ENCODE data around the gene CNBD2.
A peak's percentile ranks its signal among the peaks of the same experiment; 100 is the strongest.
"Not testable (repeated sequence)": the region's sequence is repeated elsewhere in the genome, so short reads cannot be mapped to it uniquely, and the experiment has no call there.

CNBD2 gene

GRCh38 chr20:35975576-35976373 is 7.4 kb downstream of the CNBD2 start:
- DNase-seq = no peak

GRCh38 chr20:35978041-35978513 is 9.7 kb downstream of the CNBD2 start:
- DNase-seq = no peak

DNA sequence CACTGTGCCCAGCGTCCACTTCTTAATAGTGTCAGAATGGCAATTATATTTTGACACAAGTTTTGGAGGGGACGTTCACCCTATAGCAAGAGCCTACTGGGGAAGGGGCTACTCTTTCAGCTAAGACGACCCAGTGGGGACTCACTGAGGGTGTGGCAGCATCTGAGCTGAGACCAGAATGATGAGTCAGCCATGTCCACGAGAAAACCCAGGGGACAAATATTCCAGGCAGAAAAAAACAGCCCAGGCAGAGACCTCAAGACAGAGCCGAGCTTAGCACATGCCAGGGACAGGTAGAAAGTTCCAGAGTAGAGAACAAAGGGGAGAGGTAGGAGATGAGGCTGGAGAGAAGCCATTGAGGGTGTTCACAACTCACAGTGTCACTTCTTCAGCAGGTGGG is 11.2 kb downstream of the CNBD2 start:
- no peak for DNase-seq

DNA sequence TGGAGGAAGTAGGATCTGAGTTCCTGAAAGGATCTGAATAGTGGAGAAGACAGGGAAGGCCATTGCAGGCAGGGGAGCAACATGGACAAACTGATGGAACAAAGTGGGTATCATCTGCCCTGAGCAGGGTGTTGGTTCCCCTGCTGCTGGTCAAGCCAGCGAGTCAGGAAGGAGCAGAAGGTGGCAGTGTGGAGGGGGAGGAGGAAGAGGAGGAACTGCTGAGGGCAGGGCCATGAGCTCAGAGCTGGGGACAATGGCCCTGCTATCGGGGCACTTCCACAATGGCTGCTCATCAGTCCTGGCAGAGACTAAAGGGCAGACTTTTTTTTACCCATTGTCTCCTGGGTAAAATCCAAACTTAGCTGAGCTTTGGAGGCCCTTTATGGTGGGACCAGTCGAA is 13.6 kb downstream of the CNBD2 start:
- no peak for DNase-seq

DNA sequence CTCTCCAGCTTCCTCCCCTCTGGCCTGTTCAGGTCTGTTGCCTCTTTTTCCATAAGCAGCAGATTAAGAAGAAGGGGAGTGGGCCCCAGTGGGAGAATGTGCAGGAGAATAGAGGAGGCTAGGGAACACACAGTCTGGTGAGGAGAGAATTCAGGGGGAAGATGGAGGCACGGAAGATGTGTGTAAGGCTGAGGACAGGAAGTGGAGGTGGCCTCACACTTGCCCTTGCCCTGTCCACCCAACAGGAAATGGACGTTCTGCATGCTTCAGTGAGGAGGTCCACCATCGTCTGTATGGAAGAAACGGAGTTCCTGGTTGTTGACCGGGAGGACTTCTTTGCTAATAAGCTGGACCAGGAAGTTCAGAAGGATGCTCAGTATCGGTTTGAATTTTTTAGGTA is 16.0 kb downstream of the CNBD2 start:
- no peak for DNase-seq

DNA sequence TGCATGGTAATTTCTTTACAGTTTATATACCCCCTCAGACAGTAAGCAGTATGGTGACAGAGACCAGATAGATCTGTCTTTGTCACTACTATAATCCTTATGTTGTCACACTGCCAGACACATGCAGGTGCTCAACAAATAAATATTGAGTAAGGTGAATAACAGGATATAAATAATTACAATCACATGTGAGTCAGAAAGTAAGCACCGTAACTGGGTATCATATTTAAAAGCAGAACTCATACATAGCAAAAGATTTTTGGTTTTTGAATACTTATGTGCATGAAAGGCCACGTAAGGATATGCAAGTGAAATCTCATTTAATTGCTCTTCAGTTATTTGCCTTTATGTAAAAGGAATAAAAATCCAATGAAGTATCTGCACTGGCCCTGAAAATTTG is 17.4 kb downstream of the CNBD2 start:
- peak; percentile 64 for DNase-seq

DNA sequence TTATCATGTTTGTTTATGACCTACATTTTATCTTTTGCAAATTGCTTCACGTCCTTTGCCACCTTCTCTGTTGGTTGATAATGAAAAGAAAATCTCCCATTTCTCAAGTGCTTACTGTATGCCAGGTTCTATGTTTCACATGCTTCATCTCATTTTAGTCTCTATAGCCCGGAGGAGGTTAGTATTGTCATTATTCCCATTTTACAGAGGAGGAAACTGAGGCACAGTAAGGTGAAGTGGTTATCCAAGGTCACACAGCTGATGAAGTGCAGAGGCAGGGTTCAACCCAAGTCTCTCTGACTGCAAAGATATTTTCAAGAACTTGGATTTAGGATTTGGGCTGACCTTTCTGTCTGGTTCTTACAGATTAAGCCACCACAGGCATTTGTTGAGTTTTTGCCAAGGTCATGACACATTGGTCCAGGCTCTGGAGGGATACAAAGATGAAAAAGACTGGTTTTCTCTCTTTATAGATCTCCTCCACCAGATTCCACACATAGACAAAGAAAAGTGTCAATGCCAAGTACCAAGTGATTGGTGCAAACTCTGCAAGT is 20.6 kb downstream of the CNBD2 start:
- no peak for DNase-seq

DNA sequence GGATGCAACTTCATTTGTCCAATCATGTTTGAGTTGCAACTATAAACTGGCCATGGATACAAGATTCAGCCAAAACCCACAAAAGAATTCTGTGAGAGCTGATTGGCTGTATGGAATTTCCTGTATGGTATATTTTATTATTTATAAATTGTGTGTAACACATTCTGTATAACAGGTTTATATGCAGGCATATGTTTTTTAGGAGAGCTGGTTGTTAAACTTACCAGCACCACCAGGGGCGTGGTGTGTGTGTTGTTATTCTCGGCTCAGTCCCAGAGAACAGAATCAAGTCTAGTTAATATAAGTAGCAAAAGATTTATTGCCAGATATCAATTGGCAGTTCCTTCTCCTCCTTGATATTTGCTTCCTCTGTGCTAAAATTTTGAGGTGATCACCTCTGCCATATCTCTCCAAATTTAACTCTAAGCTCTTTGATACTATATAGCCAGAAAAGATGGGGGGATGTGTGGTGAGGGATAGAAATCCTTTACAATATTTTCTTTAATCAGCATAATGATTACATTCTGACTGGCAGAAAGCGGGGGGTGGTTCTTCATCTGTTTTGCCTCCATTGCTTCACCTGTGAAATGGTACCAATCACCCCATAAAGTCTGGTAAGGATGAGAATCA is 22.9 kb downstream of the CNBD2 start:
- peak; percentile 58 for DNase-seq

GRCh38 chr20:35992713-35993335 is 24.4 kb downstream of the CNBD2 start:
- peak; percentile 83 for DNase-seq

DNA sequence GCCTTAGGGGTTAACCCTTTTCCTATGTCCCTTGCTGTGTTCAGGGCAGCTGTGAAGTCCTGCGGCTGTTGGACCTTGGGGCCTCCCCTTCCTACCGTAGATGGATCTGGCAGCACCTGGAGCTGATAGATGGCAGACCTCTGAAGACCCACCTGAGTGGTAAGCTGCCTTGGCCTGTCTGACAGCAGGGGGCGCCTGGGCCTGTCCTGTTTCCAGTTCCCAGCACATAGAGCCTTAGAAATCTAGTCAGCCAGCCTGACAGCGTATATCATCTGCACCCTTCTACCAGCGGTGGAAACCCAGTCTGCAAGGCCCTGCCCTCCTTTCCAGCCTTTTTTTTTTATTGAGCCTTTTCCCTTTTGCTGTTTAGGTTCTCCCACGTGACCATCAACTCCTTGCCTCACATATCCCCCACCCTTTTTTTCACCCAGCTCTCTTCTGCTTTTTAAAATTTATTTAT is 26.6 kb downstream of the CNBD2 start:
- peak; percentile 93 for DNase-seq

DNA sequence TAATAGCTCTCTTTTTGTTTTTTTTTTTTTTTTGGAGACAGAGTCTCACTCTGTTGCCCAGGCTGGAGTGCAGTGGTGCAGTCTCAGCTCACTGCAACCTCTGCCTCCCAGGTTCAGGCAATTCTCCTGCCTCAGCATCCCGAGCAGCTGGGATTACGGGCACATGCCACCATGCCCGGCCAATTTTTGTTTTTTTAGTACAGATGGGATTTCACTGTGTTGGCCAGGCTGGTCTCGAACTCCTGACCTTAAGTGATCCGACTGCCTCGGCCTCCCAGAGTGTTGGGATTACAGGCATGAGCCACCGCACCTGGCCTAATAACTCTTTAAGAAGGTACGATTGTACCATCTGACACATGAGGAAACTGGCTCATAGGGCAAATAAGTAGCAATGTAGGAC is 28.1 kb downstream of the CNBD2 start:
- not testable (repeated sequence) for DNase-seq

DNA sequence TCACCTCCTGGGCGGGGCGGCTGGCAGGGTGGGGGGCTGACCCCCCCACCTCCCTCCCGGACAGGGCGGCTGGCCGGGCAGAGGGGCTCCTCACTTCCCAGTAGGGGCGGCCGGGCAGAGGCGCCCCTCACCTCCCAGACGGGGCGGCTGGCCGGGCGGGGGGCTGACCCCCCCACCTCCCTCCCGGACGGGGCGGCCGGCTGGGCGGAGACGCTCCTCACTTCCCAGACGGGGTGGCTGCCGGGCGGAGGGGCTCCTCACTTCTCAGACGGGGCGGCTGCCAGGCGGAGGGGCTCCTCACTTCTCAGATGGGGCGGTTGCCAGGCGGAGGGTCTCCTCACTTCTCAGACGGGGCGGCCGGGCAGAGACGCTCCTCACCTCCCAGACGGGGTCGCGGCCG is 32.9 kb downstream of the CNBD2 start:
- not testable (repeated sequence) for DNase-seq

- DNase-seq = no peak
Measured at GRCh38 chr20:36002855-36003254, 34.5 kb downstream of the CNBD2 start.

GRCh38 chr20:36004045-36004444 is 35.7 kb downstream of the CNBD2 start:
- no peak for DNase-seq

GRCh38 chr20:36008461-36009035 is 40.2 kb downstream of the CNBD2 start:
- no peak for DNase-seq

DNA sequence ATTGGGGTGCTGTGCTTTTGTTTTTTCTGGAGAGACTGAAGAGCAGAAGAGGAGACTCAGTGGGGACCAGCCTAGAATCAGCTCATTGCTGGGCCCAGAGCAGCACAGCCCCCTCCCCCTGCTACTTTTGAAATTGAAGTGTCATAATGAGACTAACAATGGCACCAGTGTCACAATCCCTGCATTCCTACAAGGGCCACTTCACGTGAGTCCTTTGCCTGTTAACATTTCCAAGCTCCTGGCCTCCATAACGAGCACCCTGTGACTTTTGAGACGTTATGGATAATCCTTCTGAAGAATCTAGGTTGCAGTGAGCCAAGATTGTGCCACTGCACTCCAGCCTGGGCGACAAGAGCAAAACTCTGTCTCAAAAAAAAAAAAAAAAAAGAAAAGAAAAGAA is 41.7 kb downstream of the CNBD2 start:
- DNase-seq = no peak

DNA sequence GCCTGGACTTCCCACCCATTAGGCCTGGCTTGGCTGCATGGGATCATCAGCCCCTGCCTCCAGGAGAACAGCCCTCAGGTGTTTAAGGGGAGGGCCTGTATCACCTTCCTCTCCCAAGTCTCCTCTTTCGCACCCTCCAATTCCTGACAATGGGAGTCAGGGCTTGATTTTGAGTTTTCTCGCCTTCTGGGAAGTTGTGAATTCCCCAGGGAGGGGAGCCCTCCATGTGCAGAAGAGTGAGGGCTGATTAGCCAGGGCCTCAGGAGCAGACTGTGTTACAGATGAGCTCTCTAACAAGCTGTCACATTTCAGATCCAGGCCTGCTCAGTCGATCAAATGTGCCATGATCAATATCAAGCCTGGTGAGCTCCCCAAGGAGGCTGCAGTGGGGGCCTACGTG is 42.4 kb downstream of the CNBD2 start:
- DNase-seq = no peak

DNA sequence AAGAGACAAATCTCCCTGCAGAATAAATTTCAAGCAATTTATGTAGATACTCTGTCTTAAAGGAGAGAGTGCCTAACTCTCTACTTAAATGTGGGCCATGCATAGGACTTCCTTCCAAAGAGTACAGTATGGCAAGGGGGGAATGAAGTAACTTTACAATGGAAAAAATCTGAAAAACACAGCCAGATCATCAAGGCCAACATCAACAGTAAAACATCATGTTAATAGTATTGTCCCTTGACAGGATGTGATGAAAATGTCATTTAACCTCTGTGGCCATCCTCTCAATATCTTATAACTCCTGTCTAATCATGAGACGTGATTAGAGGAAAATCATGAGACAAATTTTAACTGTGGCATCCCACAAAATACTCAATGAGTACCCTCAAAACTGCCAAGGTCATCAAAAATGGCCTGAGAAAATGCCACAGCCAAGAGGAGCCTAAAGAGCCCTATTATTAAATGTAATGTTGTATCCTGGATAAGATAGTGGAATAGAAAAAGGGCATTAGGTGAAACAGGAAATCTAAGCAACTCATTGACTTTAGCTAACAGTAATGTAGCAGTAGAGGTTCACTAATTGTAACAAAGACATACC is 47.5 kb downstream of the CNBD2 start:
- no peak for DNase-seq

DNA sequence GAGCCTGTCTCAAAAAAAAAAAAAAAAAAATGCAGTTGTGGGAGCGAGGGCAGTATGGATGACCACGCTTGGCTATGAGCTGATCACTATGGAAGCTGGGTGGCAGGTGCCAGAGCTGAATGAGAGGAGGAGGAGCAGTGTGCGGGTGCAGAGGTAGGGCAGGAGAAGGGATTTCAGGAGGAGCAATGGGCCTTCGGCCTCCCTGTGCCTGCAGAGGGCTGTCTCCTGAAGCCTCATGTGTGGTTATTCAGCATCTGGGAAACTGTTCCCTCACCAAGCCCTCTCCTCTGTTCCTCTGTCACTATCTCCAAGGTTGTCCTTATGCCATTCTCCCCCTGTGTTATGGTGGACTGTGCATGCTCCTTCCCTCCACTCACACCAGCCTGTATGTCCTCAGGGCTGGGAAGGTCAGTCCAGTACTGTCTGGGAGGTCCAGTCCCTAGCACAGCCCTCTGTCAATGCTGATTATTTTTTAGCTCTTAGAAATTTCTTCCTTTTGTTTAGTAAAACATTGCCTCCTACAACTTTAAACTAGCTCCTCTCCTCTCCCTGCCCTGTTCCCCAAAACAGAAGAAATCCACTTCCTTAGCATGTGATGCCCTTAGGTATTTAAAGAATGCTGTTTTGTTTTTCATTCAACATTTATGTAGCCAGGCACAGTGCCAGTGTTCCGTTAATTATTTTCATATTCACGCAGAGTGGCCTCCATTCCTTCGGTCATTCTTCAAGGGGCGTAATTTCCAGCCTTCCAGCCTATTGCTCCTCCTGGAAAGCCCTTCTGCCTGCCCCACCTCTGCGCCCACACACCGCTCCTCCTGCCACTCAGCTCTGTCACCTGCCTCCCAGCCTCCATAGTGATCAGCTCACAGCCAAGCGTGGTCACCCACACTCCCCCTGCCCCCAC is 48.9 kb downstream of the CNBD2 start:
- DNase-seq = no peak

DNA sequence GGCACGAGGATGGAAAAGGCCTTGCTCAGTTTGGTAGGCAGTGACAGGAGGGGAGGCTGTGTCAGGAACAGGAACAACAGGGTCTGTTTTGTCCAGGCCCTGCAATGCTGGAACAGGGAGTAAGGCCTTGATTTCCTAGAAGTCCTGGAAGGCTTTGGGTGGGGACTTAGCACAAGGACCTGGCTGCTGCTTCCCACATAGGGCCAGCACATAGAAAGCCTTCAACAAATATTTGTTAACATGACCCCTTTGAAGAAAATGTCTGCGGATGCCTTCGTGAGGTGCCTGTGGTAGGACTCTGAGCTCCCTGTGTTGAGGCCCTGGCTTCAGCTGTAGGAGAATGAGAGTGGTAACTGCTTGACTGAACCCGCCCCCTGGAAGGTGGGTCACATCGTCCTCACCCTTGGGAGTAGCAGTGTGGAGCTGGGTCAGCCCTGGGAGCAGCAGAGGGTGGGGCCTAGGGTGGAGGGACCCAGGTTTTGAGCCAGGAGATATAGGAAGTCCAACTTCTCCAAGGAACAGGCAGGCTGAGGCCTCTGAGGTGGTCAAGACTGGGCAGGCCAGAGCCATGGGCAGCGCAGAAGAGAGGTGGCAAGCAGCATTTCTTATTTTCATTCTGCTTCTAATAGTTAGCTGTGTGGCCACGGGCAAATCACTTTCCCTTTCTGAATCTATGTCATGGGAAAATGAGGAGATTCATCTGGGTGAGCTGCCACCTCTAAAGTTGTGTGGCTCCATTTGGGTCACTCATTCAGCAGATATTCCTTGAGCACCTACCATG is 50.0 kb downstream of the CNBD2 start:
- no peak for DNase-seq

GRCh38 chr20:36026131-36026530 is 57.7 kb downstream of the CNBD2 start:
- not testable (repeated sequence) for DNase-seq

Measured in DMS53 (cell line).